Renal cortical epithelial cell (primary cell): ENCODE data around the gene GRIN2C. TPM values are rescaled to one million over a fixed set of nuclear protein-coding genes. Genes with fewer than 3 reads are reported as not detected.

Experiments used
- DNase-seq: peaks from one replicate; pipeline ENCODE4 v3.0.0-alpha.2; 2011; ENCODE audit warnings: low read depth
- total RNA-seq: library from RNA; depleted of rRNA; stranded (reverse); fragments of >200 nt; gene quantifications from 2 replicates; pipeline ENCODE4 v1.2.3, GENCODE V29; 2014

The GRIN2C gene
- total RNA-seq, 1 donor from 2014 or later, result 0.10 TPM

DNA sequence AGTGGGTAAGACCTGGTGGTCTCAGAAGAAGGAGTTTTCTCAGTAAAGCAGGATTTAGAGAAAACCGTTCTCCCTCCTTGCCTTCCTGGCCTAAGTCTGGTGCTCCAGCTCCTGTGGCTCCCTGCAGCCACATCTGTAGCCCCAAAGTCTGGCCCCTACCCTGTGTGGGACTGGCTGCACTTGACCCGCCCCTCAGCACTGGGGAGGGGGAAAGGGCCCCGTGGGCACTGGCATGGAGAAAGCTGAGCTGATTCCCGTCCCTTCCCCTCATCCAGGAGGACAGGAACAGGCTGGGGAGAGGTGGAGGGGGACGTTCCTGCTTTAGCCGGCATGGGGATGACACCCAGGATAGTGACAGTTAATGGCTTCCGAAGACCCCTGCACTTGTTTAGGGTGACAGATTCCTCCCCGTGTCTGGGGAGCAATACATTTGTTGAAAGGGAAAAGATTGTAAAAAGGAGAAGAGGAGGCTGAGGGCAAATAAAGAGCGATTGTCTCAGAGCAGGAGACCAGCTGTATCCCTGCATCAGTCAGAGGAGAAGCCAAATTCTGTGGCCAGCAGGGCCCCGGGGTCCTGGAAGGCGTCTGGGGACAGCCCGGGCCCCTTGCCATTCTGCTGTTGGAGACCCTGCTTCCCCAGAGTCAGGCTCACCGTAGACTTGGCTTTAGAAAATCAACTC is 37.9 kb downstream of the GRIN2C start:
- DNase-seq, result no peak

DNA sequence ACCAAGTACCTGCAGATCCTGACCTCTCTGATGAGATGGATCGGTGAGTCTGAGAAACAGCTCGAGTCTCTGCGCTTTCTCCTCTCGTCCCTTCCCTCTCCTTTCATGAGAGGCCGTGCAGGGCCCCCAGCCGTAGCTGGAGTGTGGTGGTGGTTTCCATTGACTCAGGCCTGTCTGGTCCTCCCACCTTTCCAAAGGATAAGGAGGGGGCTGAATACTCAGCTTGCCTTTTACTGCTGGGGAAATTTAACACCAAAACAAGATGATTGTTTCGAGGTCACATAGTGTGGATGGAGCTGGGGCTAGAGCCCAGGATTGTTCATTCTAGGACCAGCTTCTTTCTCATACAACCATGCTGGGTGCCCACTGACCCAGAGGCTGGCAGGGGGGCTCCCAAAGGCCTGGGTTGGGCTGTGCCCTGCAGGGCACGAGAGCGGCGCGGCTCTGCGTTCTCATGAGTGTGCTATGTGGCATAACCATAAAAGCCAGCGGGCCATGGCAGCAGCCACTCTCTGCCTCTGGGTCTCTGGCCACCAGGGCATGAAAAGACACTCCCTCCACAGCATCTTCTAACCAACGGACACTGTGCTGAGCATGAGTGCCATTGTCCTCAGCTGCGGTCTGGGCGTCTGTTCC is 39.8 kb downstream of the GRIN2C start:
- no peak for DNase-seq

DNA sequence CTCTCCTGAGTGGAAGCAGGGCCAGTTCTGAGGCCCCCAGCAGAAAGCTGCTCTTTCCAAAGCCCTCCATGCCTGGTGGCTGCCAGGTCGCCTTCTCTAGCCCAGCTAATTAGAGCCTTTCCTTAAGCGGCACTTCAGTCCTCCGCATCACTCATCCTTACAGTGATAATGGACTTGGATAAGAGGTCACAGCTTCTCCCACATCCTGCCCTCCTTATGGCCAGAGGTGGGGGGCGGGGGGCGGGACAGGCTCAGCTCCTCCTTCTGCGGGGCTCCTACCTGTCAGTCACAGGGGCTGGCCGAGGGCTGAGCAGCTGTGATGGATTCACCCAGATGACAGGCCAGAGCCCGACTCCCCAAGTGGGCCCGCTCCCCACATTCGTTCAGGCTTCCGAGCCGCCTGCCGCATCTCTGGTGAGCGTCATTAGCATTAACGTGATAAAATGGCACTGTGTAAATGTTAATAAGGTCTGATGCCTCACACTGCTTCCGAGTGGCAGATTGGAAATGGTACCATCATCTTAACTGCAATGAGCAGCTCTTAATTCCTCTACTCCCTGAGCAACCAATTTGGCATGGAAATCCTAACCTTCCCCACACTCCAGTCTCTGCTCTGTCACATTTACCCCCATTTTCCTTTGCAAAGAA is 41.3 kb downstream of the GRIN2C start:
- DNase-seq, result no peak

DNA sequence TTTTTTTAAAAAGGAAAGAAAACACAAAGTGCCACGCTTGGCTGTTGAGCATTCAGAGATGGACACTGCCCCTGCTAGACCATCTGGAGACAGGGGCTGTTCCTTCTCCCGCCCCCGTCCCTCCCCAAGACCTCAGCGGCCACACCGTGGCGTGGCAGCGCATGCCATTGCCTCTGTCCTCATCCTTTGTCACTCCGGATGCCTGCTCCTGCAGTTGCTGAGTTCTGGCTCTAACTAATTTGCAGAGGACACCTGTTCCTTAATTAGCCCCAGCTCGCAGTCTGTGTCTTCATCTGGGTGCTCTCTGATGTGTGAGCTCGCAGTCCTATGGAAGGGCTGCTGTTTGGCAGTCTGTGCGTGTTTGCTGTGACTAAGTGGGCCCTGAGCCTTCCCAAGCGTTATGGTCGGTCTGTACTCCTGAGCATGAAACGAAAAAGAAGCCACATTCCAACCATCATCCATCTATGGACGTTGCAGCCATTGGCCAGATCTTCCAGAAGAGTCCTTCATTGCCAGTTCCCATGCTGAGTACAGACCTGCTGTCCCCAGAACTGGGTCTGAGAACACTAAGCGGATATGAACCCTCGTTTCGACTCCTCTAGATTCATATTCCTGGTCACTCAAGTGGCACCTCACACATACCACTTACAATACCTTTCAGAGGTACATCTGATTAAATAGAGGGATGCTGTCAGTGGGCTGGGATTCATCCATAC is 42.6 kb downstream of the GRIN2C start:
- DNase-seq, result no peak

DNA sequence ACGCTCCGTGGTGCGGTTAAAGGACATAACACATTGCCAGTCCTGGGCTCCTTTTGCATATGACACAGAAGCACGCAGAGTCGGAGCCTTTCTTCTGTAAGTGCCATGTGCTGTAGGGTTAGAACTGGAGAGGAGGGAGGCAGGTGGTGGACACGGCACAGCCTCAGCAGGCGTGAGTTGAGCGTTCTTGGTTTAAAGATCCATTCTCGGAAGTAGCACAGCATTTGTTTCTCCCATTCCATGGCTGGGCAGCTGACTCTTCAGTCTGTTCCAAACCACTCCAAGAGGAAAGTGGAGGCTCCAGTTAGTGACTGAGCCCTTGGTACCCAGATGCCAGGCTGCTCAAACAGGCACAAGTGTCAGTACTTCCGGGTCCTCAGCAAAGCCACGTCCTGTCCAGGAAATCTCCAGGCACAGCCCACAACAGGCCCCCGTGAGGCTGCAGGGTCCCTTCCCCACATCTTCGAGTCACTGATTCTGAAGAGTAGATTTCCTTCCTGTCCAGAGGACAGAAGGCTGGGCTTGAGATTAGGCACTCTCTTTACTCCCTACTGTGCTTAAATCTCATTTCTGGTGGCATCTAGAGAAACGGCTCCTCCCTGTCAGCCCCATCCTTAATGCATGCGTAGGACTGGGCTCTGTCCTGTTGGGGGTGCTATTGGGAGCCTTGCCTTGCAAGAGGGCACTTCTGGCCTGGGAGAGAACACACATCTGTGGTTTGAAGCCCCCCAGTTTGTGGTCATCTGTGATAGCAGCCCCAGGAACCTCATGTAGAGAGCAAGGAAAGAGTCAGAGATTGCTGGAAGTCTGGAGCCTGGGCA is 43.9 kb downstream of the GRIN2C start:
- DNase-seq, result no peak

DNA sequence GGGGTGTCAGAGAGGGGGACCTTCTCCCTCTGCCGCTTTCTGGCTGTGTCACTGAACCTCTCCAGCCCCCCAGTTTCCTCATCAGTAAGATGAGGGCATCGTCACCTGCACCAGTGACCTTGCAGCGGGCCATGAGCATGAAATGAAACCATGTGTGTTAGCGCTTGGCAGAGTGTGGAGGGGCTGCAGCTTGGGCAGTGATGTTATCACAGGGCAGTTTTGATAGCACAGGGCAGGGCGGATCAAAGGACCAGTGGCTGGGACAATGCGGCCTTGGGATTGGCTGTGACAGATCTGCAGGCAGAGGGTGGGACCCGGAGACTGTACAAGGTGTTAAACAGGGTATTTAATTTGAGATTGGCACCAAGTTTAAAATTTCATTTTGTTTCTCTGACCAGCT is 44.6 kb downstream of the GRIN2C start:
- DNase-seq, result no peak

DNA sequence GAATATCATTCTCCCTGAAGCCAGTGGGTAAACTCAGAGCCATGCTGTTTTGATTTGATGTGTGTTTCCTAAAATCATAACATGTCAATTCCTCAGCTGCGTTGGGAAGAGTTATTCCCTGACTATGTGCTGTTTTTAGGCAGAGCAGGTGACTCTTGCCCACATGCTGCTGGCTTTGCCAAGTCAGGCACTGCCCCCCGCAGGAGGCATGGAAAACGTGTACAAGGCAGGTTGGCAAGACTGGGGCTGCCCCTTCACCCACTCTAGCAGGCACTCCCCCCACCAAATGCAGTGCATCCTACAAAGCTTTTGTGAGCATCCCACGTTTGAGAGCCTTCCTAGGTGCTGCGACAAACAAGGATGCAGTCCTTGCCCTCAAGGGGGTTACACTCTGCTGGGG is 45.2 kb downstream of the GRIN2C start:
- no peak for DNase-seq

DNA sequence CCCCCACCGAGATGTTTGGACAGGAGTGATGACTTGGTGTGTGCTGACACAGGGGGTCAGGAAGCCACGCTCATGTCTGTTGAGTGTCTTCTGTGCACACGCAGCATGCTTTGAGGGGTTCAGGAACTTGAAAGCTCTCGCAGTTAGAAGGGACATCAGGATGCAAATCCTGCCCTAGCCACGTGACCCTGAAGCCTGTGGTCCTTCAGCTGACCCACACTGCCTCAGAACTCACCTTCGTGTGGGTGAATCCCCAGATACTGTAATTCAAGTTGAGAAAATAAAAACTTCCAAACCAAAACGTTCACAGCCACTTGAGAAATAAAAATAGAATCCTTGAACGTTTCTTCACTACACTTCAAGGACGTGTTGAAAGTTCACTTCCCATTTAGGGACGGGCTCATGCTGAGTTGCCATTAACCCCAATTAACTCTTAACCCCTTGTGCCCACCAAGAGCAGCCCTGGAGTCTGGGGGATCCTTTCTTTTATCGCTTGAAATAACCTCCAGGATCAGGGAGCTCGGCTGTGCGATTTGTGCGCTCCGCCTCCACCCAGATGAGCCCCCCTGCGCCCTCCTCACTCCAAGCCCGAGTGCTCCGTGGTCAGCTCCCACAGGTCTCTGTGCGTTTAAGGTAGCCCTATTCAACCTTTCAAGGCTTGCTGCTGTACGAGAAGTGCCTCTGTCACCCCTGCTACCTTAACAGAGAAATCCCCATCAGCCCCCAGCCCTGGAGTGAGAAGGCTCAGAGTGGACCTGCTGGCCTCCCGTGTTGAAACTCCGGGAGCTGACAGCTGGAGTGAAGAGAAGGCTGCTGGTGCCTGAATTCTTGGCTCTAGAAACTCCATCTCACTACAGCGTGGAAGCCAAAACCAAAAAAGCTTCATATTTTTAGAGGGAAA is 47.3 kb downstream of the GRIN2C start:
- no peak for DNase-seq

DNA sequence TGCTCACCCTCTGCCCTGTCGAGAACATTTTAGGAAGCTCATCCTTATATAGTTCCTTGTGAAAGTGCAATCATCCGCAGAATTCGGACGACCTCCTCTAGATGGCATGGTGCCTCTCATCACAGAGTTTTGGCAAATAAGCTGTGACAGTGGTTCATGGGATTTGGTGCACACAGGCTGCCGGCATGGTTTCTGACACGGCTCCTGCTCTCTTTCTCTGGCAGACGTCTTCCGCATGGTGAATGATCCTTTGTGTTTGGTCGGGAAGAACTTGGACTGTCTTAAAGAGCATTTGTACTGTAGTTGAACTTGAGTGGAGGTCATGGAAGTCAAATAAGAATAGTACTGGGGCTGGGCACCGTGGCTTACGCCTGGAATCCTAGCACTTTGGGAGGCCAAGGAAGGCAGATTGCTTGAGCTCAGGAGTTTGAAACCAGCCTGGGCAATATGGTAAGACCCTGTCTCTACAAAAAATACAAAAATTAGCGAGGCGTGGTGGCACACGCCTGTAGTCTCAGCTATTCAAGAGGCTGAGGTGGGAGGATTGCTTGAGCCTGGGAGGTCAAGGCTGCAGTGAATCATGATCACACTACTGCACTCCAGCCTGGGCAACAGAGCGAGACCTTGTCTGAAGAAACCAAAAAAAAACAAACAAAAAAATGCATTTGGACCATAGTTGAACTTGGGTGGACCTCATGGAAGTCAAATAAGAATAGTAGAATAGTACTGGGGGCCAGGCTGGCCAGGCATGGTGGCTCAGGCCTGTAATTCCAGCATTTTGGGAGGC is 48.8 kb downstream of the GRIN2C start:
- DNase-seq, result peak; percentile 14

DNA sequence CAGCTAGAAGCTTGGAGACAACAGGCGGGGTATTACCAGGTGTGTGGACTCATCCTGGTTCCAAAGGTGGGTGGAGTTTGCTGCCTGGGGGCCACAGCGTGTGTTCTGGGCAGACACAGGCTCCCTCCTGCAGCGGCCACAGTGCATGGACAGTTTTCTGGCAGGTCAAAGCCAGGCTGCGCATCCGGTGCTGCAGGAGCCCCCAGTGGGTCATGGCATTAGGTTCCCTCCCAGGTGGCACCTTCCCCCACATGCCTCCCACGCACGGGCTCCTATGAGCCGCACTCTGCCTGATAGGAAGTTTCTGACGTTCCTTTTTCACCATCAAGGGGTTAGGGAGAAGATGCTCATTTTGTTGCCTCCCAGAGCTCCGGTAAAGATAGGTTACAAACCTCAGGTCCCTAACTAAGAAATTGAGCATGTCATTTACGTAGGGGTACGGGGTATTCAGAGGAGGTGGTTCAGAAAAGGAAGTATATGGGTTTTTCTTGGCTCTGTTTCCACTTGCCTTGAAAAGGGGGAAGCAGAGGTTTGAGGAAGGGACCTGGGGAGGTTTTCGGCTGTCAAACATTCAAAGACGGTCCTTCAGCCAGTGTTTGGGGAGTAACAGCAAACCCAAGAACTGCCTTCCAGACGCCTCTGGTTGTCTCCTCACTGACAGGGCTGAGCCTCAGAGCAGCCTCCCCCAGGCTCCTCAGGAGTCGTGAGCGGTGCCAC is 50.8 kb downstream of the GRIN2C start:
- DNase-seq, result no peak

DNA sequence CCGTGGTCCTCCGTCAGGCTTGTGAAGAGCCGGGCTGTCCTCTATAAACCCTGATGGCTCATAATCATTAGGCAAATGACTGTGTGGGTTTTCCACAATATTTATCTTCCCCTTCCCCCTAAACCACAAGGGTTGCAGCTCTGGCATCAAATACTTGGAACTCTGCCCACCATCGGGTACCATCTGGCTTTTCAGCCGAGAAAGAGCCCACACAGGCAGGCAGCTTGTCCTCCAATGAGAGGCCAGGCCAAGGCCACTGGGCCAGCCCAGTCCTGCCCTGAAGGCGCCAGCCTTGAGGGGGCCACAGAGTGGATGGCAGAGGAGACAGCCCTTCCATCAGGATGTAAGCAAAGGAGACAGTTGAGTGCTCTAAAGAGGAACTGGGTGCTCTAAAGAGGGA is 51.8 kb downstream of the GRIN2C start:
- DNase-seq, result no peak

DNA sequence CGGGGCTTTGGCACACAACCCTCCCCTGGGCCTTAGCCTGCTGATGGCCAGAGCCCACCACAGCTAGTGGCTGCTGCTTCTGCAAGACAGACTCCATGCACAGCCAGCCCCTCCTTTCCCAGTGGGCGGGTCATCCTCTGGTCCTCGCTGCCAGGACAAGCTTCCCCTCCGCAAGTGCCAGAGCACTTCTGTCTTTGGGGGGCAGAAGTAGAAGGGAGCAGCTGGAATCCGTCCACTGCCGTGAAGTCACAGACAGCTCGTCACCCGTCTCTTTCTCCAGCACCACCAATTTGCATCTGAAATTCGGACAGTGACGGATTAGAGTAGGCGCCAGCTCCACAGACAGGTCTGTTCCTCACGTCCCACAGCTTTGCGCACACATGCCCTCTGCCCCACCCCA is 52.2 kb downstream of the GRIN2C start:
- no peak for DNase-seq

DNA sequence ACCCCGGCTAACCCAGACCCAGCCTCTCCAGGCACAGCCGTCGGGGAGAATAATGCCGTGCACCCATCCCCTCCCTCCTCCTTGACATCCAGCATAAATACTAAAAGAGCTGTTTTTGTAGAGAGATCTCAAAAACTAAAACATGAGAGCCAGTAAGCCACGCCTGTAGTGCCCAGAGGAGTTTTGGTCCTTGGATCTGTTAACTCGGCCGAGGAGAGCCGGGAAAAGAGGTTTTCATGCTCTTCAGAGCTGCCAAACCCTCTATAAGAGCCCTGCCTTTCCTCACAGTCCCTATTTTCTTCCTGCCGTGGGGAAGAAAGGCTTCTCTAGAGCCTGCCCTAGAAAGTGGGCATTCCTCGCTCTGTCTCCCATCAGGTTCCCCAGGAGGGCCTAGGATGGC is 53.4 kb downstream of the GRIN2C start:
- no peak for DNase-seq

DNA sequence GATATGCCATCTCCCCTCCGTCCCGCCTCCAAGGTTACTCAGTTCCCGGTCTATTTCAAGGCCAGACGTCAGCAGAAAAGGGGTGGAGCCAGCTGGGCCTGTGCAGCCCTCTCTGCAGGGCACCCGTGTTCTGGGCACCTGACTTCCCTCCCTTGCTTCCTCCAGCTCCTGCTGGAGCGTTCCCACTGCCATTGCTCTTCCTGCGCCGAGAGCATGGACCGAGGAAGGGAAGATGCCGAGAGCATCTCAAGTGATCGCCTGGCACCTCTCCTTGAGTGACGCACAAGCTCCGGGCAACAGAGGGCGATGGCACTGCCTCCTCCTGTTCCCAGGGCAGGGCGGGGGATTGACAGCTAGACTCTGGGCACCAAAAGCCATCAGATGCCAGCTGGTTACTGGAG is 54.1 kb downstream of the GRIN2C start:
- DNase-seq, result no peak

DNA sequence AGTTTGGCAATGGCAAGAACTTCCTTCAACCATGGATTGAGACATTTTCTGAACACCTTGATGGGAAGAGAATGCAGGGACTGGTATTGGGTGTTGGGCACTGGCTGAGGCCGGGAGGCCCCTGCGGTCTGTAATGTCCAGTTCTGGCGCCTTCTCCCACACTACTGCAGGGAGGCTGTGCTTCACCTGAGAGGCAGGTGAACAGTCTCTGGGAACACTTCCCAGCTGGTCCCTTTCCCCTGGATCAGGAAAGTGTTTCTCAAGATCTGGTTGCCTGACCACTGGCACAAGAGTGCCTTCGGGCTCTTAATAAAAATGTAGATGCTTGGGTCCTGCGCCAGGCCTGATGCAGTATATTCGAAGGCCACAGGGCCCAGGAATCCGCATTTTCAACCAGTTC is 55.0 kb downstream of the GRIN2C start:
- no peak for DNase-seq

DNA sequence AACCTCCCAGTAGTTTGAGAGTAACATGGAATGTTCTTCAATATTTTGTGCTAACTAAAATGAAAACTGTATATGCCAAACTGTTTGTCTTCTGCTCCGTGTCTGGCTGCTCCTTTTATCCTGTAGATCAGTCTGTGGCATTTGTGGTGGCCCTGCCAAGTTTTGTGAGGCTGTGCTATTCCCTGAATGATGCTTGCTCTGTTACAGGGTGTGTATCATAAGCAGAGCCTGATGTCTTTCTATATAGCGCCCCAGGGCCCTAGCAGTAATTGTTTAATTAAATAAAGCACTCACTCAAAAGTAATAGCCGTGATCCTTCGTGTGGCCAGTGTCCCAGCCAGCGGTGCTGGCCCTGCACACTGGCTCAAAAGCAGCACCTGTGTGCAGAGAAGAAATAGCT is 55.7 kb downstream of the GRIN2C start:
- DNase-seq, result no peak

DNA sequence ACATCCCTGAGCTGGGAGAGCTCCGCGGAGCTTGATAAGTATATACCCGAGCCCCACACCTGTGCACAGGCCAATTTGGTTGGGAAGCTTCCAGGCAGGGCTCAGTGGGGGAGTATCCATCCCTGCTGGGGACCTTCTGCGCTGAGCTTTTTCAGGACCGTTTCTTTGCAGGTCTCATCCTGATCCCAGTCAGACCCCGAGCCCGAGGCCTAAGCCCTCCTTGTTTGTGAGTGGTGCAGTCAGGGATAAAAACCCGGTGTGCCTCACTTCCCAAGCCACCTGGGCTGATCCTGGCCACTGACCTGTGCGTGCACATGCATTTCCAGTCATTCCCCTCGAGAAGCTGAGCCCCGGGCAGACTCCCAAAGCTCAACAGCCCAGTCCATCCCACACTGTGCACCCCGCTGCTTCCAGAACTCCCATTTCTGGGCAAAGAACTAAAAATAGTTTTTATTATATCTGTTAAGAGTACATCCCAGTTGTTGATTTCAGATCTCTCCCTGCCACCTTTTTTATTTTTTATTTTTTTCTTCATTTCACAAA is 56.2 kb downstream of the GRIN2C start:
- no peak for DNase-seq

DNA sequence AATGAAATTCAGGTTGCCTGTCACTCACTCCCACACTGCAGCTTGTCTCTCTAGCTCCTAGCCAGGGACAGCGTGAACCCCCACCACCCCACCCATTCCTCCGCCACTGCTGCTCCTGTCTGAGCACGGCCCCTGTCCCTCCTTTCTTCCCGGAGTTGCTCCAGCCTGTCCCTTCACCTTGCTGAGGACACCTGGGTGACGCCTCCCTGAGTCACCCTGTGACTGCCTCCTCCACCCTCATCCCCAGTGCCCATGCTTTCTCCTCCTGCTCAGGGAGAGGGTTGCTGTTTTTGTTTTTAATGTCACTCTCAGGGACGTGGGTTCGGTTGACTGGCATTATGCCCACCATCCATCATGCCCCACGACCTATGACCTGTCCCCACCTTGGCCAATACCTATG is 57.8 kb downstream of the GRIN2C start:
- DNase-seq, result no peak

DNA sequence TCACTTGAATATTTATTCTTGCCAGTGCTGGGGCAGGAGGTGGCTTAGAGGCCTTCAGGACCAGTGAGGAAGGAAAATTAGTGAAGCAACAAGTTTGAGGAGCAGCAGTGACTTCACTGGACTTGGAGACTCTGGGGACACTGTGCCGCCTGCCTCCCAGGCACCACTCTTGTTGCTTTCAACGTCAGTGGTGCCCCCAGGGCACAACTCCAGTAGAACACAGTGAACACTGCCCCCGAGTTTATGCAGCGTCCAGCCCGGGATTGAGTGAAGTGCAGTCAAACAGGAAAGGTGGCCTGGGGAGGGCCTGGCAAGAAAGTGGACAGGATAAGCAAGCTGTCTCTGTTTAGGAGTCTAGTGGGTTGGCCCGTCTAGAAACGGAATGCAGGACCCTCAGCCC is 59.2 kb downstream of the GRIN2C start:
- no peak for DNase-seq
